Measurements from ENCODE around the gene ELFN1. TPM values are rescaled to one million over a fixed set of nuclear protein-coding genes. Genes with fewer than 3 reads are reported as not detected.

Gene ELFN1
- 0.24 and 0.60 TPM in 2 replicates for total RNA-seq (2014; rRNA removed; shearing (Covaris generic))

DNA sequence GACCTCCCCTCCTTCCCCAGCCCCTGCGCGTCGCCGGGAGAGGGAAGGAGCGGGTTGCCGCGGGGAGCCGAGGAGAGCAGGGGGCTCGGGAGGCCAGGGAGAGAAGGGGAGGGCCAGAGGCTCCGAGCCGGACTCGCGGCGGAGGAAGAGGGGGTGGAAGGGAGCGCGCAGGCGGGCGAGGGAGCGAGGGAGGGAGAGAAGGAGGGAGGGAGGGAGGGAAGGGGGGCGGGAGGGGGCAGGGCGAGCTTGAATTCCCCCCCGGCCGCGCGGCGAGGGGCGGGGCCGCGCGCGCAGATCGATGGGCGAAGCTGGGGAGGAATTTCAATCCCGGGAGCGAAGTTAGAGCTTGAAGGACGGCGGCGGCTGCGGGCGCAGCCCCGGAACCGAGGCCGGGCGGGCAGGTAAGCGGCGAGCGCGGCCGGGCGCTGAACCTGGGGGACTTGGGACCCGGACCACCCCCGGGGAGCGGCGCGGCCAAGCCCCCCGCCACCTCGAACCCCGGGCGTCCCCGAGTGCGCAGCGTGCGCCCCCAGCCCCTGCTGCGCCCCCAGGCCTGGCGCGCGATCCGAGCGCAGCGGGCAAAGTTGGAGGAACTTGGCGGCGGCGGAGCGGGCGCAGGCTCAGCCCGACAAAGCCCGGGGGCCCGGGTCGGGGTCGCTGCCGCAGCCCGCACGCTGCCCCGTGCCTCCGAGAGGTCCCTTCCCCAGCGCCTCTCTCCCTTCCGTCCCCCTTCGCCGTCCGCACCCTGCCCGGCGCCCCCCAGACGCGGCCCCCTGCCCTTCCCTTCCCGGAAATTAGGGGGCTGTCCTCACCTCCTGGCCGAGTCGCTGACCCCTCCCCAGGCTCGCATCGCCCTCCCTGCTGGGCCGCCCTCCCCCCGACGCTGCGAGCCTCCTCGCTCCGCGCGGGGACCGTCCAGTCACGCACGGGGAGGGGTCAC, at the start of gene ELFN1:
ELFN1 (plus strand) TSS at position 324 of the 940 bp plus-strand sequence. CDS start 74,320 bp downstream, outside the sequence.

Other genes with a start within 250 kb of the ELFN1 start
- 18.1 and 20.7 TPM in 2 replicates for gene MICALL2, start 210.8 kb upstream of the ELFN1 start, total RNA-seq (2014; rRNA removed; shearing (Covaris generic))
- gene INTS1, start 165.9 kb upstream of the ELFN1 start, total RNA-seq (2014; rRNA removed; shearing (Covaris generic)) = 85.1 and 95.2 TPM in 2 replicates
- 66.9 and 73.6 TPM in 2 replicates for gene MAFK, start 139.6 kb upstream of the ELFN1 start, total RNA-seq (2014; rRNA removed; shearing (Covaris generic))
- gene TMEM184A, start 114.1 kb upstream of the ELFN1 start, total RNA-seq (2014; rRNA removed; shearing (Covaris generic)) = 1.6 and 1.7 TPM in 2 replicates
- 146 and 165 TPM in 2 replicates for gene PSMG3, start 100.2 kb upstream of the ELFN1 start, total RNA-seq (2014; rRNA removed; shearing (Covaris generic))

Measured in A375 (cell line).